Activated CD8-positive, alpha-beta memory T cell treated with anti-CD3 and anti-CD28 coated beads for 48 hours (primary cell): ENCODE data around the gene FAM3A.
"Not testable (repeated sequence)": the region's sequence is repeated elsewhere in the genome, so short reads cannot be mapped to it uniquely, and the experiment has no call there.

ENCODE experiments used
- DNase-seq, 3 experiments: peaks; one replicate each; pipeline ENCODE4 v3.0.0-alpha.2; 2020; ENCODE audit warnings: low read depth in 2 of 3, low spot score in 2 of 3

The FAM3A gene, protein sequence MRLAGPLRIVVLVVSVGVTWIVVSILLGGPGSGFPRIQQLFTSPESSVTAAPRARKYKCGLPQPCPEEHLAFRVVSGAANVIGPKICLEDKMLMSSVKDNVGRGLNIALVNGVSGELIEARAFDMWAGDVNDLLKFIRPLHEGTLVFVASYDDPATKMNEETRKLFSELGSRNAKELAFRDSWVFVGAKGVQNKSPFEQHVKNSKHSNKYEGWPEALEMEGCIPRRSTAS

DNA sequence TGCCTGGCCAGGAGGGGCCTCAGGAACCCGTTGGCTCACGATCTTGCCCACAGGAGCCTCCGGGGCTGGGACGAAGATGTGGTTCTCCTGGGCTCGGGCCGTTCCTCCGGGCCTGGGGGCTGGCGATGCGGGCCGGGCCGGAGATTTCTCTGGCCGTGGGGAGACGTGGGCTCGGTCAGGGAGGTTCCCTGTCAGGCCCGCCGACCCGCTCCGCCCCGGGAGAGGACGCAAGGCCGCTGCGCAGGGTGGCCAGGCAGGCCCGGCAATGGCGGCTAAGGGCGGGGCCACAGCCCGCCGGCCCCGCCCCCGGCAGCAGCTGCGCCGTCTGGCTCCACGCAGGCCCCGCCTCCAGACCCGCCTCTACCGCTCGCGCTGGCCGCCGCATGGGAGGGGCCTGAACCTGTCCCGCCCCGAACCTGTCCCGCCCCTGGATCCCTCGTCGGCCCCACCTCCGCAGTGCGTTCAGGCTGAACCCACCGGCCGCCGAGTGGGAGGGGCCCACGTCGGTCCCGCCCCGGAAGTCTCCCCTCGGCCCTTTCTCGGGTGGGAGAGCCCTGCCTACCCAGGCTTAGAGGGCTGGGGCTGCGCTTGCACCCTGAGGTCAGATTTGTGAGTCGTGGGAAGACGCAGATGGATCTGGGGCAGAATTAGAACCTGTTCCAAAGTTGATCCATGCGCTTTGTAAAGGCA, at the start of gene FAM3A:
Gene FAM3A (minus strand): TSS at position 267 of the 690 bp plus-strand sequence. CDS start 460 bp downstream, outside the sequence.
- DNase-seq = peak; percentile 71 to 89 (median 77)

DNA sequence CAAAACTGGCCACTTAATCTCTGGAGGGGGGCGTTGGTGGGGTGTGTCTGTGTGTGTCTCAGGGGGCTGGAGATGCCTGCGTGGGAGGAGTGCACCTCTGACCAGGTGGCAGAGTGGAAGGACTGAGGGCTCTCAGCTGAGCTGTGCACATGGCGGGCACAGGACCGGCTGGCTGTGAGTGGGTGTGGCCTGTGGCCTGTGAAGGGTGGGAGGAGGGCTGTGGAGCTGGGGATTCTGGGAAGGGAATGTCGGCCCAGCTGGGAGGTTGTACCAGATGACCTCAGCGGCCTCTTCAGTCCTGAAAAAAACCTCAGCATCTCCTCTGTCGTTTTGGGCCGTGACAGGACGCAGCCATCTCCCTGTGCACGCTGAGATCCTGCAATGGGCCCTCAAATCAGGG, 46.3 kb upstream of the FAM3A start:
- DNase-seq = not testable (repeated sequence)

DNA sequence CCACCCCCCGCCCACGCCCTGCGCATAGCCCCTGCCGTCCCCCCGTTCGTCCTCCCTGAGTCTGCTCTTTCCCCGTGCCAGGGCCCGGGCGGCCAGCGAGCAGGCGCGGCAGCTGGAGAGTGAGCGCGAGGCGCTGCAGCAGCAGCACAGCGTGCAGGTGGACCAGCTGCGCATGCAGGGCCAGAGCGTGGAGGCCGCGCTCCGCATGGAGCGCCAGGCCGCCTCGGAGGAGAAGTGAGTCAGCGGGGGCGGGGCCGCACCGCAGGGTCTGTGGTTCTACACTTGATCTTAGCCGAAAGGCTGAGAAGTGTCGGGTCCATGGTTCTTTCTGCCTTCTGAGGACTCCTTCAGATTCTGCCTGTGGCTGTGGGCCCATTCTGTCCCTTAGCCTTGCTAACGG, 44.3 kb upstream of the FAM3A start:
- DNase-seq = not testable (repeated sequence)

DNA sequence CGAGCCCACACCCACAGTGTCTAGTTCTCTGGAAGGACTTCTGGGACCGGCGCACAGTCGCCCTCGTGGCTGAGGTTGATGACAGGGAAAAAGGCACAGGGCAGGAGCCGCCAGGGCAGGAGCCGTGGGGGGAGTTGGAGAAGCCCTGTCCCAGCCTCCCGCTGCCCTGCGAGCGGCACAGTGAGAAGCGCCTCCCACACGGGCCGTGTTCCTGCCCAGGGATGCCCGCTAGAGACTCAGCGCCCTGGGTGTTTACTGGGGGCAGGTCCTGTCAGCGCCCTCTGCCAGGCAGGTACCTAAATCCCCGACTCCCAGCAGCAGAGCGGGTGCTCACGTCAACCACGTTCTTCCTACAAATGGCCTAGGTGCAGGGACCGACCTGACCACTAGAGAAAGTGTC, 42.9 kb upstream of the FAM3A start:
- not testable (repeated sequence) for DNase-seq

DNA sequence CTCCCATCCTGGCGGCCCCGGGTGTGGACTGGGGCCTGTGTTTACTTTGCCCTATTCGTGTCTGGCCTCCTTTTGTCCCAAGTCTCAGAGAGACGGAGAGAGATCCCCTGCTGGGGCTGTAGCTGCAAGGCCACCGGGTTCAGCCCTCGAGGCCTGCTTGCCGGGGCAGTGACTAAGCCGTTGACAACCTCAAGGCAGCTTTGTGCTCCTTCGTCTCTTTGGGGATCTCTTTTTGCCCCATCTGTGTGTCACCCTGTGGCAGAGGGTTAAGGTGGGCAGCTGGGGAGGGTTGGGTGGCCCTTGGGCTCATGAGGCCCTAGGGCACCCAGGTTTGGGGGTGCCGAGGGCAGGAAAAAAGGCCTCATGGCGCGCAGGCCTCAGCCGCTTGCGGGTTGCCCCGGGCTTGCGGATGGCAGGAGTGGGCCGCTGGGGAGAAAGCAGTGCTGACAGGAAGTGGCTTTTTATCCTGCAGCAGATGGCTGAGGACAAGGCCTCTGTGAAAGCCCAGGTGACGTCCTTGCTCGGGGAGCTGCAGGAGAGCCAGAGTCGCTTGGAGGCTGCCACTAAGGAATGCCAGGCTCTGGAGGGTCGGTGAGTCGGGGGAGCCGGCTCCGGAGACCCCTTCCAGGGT, 42.1 kb upstream of the FAM3A start:
- not testable (repeated sequence) for DNase-seq

DNA sequence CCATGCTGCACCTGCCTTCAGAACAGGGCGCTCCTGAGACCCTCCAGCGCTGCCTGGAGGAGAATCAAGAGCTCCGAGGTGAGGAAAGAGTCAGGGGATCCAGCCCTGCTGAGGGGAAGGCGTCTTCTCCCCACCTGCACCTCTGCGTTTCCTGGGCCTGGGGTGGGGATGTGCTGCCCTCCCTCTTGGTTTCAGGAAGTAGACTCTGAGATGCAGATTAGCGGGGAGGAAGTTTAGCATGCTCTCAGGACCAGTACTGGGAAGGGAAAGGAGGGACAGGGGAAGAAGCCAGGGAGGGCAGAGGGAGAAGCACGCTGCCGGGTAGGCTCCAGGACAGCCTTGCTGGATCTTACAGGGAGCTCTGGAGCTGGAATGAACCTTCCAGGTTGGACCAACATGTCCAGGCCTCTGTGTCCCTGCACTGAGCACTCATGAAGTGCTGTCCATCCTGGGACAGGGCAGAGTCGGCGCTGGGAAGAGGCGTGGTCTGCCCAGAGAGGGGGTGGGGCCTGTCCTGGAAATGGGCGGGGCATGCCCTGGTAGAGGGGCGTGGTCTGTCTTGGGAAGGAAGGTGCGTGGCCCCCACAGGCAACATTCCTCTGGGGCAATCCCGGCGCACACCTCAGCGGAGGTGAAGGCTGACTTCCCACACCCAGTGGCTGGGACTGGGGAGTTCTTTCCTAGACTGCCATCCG, 36.2 kb upstream of the FAM3A start:
- DNase-seq = not testable (repeated sequence)

DNA sequence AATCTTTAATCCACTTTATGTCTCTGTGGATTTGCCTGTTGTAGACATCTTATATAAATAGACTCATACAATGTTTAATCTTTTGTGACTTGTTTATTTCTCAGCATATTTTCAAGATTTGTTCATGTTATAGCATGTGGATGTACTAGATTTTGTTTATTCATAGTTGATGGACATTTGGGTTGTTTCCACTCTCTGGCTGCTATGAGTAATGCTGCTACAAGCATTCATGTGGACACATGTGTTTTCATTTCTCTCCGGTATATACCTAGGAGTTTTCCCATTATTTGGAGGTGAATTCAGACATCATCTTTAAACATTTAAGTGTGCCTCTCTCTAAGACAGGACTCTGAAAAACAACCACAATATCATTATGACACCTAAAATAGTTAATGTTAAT, 33.7 kb upstream of the FAM3A start:
- no peak for DNase-seq

DNA sequence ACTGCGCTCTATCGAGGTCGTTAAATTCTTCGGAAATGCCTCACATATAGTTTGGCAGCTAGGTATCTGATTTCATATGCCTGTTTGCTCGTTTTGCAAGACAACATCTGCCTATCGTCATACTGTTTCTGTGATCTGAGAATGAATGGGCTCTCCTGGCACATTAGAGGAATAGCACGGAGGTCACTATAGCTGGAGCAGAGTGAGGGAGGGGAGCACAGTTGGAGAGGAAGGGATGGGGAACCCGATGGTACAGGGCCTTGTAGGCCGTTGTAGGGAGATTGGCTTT, 31.9 kb upstream of the FAM3A start:
- DNase-seq = no peak

DNA sequence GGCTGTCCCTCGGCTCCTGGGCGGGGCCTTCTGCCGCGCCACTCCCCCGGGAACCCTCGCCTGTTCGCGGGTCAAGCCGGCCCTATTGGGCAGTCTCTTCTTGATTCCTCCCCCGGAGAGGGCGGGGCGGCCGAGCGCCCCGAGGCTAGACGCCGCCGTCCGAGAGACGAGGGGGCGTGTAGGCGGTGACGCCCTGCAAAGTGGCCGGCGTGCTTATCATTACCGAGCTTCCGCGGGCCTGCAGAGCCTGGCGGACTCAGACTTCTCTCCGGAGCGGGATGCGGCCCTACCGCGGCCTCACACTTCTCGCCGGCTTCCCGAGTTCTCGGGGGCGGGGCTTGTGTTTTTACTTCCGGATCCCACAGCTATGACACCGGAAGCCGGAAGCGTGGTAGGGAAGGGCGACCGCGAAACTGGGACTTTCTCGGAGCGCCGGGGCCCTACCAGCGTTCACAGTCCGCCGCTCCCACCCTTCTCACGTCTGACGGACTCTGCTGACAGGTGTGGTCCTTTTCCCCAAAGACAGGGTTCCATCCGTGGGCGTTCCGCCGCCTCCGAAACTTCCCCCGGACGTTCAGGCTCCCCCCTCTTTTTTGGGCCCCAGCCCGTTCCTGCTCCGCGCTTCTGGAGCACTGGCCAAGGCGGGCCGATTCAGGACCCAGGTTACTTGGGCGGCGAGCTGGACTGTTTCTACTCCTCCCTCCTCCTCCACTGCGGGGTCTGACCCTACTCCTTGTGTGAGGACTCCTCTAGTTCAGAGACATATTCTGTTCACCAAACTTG, 31.4 kb upstream of the FAM3A start, which contains the start of gene IKBKG:
Gene IKBKG (plus strand): TSS at position 376 of the 783 bp plus-strand sequence. CDS start 4,383 bp downstream, outside the sequence.
- peak; percentile 64 to 81 (median 67) for DNase-seq

DNA sequence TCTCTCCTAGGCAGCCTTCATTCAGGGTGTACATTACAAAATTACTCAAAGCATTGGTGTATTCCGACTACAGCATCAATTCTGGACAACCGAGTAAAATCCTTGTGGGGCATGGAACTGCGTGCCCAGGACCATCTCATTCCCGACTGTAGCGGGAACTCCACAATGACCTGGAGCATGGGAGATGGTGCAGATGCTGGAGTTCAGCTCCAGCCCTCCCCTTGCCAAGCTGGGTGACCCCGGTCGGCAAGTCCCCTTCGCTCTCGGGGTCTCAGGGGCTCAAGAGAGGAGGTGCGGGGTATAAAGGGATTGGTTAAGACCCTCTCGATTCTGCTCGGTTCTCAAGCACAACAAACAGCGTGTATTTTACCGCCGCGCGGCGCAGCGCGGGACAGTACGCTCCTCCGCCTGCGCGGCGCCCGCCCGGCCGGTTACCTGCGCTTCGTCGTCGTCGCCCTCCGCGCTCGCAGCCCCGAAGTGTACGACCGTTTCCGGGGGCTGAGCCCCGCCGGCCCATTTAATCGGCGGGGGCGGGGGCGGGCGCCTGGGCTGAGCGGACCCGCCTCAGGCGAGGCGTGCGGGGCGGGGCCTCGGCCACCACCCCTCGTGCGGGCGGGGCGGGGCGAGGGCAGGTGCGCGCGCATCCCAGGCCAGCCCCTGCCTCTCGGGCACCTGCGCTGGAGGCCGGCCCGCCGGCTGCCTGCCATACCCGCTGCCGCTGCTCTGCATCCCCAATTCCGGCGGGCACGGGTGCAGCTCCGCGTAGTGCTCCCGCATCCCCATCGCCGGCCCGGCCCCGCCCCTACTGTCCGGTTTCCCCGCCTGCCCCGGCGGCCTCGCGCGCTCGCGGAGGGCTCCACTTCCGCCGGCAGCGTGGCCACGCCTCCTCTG, 30.6 kb upstream of the FAM3A start, which contains the start of gene G6PD:
Gene G6PD (minus strand): TSS at position 493 of the 891 bp plus-strand sequence. CDS start 691 bp downstream, outside the sequence.
- peak in 2 of 3 experiments; percentile 51 to 69 for DNase-seq

DNA sequence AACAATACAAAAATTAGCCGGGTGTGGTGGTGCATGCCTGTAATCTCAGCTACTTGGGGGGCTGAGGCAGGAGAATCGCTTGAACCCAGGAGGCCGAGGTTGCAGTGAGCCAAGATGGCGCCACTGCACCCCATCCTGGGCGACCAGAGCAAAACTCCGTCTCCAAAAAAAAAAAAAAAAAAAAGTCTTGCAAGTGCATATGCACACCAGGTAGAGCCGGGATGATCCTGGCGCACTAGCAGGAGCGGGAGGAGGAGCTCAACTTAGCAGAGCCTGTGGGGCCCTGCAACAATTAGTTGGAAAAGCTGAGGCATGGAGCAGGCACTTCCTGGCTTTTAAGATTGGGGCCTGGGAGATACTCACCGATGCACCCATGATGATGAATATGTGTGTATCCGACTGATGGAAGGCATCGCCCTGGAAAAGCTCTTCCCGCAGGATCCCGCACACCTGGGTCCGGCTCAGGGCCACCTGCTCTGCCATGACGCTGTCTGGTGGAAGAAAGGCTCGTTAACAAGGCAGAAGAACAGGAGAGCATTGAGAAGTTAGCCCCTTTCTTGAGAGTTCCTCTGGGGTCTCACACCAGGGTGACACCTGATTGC, 29.7 kb upstream of the FAM3A start:
- DNase-seq = no peak

DNA sequence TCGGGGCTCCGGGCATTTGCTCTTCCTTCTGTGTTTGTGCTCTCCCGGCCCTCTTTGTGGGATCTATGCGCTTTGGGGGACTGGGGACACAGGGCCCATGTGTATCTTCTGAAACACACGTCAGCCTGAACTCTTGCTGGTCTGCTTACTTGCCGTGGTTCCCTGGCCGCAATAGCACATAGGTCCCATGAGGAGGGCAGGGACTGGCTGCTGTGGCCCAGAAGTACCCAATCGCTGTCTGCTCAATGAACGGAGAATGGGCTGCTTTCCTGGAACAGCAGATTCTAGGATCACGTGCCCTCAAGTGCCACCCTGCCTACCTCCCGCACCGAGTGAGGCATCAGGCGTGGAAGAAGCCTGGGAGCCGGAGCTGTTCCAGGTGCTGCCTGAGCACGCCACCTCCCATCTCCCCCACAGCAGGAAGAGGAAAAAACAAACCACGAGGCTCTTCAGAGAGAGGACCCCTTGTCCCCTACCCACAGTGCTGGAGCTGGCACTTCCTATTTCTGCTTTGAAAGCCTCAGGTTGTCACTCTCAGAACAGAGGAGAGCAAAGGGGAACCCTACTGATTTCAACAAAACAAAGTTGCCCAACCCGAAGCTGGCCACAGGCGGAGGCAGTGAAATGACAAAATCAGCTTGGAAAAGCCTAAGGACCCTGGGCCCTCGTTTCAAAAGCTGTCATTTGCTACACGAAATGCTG, 26.8 kb upstream of the FAM3A start:
- no peak for DNase-seq

DNA sequence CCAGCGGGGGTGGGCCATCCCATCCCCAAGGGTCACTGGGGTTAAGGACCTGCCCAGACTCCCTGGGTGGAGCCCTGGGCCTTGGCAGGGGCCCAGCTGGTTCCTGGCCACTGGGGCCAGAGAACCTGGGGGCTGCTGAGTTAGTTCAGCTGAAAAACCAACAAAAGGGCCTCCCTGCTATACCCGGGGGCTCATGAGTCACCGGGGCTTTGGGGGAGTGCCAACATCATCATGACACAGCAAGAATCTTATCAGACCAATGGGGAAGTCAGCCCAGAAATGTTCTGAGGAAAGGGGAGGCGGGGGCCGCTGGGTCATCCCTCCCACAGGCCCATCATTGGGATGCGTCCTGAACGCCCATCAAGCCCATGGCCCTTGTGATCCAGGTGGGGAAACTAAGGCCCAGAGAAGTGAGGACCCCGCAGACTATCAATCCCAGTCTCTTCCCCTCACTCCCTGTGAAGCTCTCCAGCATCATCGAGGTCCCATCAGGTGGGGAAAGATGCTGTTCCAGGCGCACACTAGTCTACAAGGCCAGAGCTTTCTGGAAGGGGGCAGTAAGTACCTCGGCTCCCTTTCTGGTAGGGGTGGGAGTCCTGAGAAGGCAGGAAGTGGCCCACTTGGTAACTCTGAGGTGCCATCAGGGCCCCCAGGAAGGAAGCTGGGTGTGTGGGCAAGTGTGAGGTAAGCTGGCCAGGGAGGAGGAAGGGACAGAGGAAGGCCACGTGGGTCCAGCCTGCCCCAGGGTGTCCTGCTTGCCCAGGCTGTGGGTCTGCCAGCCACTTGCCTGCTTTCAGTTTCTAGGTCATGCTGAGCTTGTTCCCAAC, 26.1 kb upstream of the FAM3A start:
- DNase-seq = peak in 1 of 3 experiments; percentile 24

DNA sequence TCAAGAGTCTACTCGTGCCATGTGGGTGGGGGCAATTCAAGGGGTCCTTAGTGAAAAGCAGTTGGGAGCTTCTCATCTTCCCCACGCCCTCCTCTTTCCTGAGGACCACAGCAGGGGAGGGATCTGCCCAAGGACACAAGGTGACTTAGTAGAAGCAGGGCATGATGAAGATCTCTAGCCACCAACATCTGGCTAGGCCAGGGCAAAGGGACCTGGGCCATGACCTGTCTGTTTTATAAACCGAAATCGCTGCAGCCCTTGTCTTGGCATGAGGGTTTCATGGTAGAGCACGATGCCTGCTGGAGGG, 25.5 kb upstream of the FAM3A start:
- no peak for DNase-seq

DNA sequence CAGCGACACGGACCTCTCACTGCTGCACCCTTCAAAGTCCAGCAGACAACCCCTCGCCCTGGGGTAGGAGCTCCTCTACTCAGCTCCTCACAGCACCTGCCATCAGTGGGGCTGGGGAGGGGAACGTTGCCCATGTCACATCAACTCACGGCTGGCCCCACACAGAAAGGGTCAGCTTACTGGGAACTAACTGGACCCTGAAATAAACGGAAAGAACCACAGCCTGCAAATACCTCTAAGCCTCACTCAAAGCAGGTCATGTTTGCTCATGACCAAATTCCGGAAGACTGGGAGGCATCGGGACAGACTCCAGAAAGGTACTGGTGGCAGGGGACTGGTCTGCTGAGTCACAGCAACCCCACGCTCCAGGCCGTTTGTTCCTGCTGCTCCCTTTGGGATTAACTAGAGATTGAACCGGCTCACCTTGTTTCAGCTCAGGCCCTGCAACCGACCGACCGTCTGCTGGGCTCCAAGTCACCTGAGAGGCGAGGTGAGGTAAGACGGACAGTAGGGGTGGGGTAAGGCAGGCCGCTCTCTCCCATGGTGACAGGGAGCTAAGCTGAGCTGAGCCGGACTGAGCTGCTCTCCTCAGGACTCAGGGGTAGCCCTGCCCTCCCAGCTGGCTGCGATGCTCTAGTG, 25.0 kb upstream of the FAM3A start:
- no peak for DNase-seq

DNA sequence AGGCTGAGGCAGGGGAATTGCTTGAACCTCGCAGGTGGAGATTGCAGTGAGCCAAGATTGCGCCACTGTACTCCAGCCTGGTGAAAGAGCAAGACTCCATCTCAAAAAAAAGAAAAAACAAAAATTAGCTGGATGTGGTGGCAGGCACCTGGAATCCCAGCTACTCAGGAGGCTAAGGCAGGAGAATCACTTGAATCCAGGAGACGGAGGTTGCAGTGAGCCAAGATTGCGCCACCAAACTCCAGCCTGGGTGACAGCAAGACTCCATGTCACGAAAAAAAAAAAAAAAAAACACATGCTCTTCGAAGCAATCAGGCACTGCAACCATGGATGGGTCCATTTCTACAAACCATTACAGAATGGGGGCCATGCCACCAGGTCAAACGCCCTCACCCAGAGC, 24.3 kb upstream of the FAM3A start:
- DNase-seq = not testable (repeated sequence)

DNA sequence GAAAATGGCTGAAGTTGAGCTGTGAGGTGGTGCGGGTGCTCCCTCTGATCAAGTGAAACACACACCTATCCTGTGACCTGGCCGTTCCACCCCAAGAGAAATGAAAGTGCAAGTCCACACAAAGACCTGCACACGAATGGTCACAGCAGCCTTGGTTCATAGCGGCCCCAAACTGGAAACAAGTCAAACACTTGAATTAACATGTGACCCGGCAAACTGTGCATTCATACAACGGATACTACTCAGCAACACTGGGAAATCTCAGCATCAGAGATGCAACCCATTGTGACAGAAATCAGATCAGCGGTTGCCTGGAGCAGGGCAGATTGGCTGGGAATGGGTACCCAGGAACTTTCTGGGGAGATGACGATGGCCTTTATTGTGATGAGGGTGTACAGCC, 23.0 kb upstream of the FAM3A start:
- DNase-seq = no peak

DNA sequence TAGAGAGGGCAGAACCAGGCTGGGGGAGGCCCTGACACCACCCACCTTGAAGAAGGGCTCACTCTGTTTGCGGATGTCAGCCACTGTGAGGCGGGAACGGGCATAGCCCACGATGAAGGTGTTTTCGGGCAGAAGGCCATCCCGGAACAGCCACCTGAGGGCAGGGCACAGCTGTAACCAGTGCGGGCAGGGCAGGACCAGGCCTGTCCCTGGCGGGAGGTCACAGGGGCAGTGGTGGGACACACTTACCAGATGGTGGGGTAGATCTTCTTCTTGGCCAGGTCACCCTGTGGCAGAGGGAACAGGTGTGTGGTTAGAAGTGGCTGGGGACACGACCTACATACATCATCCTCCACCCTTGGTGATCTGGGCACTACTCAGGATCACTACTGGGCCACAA, 19.9 kb upstream of the FAM3A start:
- no peak for DNase-seq
